Panc1 (cell line): ENCODE results near the gene IQCN. TPM values are rescaled to one million over a fixed set of nuclear protein-coding genes. Genes with fewer than 3 reads are reported as not detected.

Experiments used
- ATAC-seq: fragments of 200-7000 bp; cut with Tn5 transposase; 2 replicates; pipeline ENCODE4 v1.9.1; 2020; ENCODE audit warnings: mild to moderate bottlenecking, moderate library complexity
- BruUV-seq: library from RNA; stranded (reverse); fragments of 400-500 nt; replicated peaks from 2 replicates; lab custom pipeline; 2021; lab: Mats Ljungman, UMichigan
- CTCF ChIA-PET: fragments of 300-600 bp; sonication (Branson Sonifier 250); formaldehyde crosslinking; loops from one replicate; lab custom pipeline; 2022; ENCODE audit warnings: antibody characterized with exemption; lab: Charles Lee
- POLR2A ChIA-PET: fragments of 300-600 bp; sonication (Branson Sonifier 250); formaldehyde crosslinking; loops from one replicate; lab custom pipeline; 2022; ENCODE audit warnings: antibody characterized with exemption; lab: Charles Lee
- DNase-seq: peaks from one replicate; pipeline ENCODE4 v3.0.0-alpha.2; 2010; ENCODE audit warnings: low read depth, low spot score
- H3K27ac ChIP-seq: 2 replicates; pipeline ENCODE4 v1.5.1; 2011; ENCODE audit warnings: mild to moderate bottlenecking, low read length, inconsistent platforms
- H3K27me3 ChIP-seq: fragments of 200-500 bp; sonication (Bioruptor generic); 2 replicates; pipeline ENCODE4 v1.6.0; 2014; ENCODE audit warnings: low read length, inconsistent platforms; ENCODE audit not compliant: control insufficient read depth, insufficient read depth
- H3K36me3 ChIP-seq: fragments of 200-500 bp; sonication (Bioruptor generic); 2 replicates; pipeline ENCODE4 v1.5.1; 2014; ENCODE audit warnings: inconsistent platforms, mild to moderate bottlenecking, low read length, moderate library complexity; ENCODE audit not compliant: control insufficient read depth, insufficient read depth
- H3K4me1 ChIP-seq: 2 replicates; pipeline ENCODE4 v1.5.1; 2011; ENCODE audit warnings: inconsistent platforms, mild to moderate bottlenecking, low read length, moderate library complexity; ENCODE audit not compliant: control insufficient read depth, insufficient read depth
- H3K4me3 ChIP-seq, 2 experiments: 2 replicates each; pipeline ENCODE4 v1.5.1; 2011 to 2012; ENCODE audit warnings: low read depth in 2 of 2, low read length in 2 of 2, mild to moderate bottlenecking in 2 of 2, inconsistent platforms in 1 of 2, moderate library complexity in 1 of 2
- H3K9me3 ChIP-seq: fragments of 200-500 bp; sonication (Bioruptor generic); 2 replicates; pipeline ENCODE4 v1.5.1; 2014; ENCODE audit warnings: low read depth, mild to moderate bottlenecking, inconsistent platforms, low read length, moderate library complexity; ENCODE audit not compliant: control insufficient read depth, insufficient read depth
- REST ChIP-seq, 2 experiments: IDR thresholded peaks; 2 replicates each; pipeline ENCODE4 v1.6.1; 2011 to 2012; ENCODE audit warnings: low read depth in 2 of 2, control low read depth in 1 of 2, low read length in 1 of 2, mild to moderate bottlenecking in 1 of 2, moderate library complexity in 1 of 2; ENCODE audit not compliant: insufficient read depth in 1 of 2
- in situ Hi-C: cut with HindIII; loops from 2 replicates; pipeline ENCODE4 v1.10.0; 2016; ENCODE audit warnings: low sequenced_read_pairs, low pct_unique_long_range_greater_than_20kb
- intact Hi-C: fragments of 100-400 bp; cut with micrococcal nuclease; formaldehyde crosslinking; loops from one replicate; pipeline ENCODE4 v1.10.0; 2022; ENCODE audit not compliant: unreplicated experiment
- microRNA-seq: library from miRNA; unstranded; fragments of <30 nt; microRNA quantifications from one replicate; pipeline ENCODE4 v1.1.0, GENCODE V29; 2020; ENCODE audit not compliant: unreplicated experiment
- total RNA-seq: library from RNA; stranded (reverse); gene quantifications from one replicate; pipeline ENCODE4 v1.2.1, GENCODE V29; 2021; ENCODE audit not compliant: unreplicated experiment
- TF ChIP-seq, protein P1 (sequence below): fragments of 450-650 bp; IDR thresholded peaks from 2 replicates; pipeline ENCODE4 v1.5.1; 2017; ENCODE audit warnings: mild to moderate bottlenecking

The IQCN gene
- total RNA-seq, 1 experiment from 2014 or later = 2.5 TPM

DNA sequence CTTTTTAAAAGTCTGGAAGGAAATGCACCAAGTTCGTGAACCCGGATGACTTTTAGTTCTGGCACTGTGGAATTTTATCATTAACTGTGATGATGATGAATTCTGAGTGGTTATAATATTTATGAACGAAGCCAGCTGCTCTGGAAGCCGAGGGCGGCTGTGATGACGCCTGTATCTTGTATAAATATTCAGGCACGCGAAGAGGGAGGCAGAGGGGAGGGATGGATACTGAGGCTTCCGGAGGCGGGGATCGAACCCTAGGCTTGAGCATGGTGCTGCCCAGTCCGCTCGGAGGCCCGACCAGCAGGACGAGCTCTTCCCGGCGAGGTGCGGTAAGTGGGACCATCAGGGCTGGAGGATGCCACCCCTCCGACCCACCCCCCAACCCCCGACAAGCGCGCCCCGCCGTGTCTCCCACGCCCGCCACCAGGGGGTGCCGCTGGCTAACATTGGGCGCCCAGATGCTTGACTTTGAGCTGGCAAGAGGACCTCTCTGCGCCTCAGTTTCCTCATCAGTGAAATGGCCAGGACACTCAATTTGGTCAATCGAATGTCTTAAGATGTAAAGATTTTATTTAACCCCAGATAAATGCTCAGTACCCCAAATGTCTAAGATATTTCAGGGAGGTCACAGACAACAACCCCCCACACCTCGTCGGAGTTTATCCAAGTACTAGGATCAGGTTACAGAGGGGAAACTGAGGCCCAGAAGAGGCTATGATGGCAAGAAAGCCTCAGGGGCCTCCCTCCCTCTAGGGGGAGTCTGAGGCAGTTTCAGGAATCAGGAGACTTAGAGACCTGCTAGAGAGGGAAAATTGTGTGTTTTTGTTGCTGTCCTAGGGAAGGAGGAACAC lies 65.9 kb downstream of the IQCN start:
- ChIA-PET POLR2A (no interaction called here), CTCF (interaction anchor here (0.5 to 1.3 kb wide), 10 partner anchors 16 to 194 kb away, joined by 4 to 10 read pairs (median 6); no protein-coding TSS in a partner anchor)
- intact Hi-C loops = loop anchor here (5.0 kb wide), 1 partner anchor 44 kb away; no protein-coding TSS in a partner anchor
- Histone ChIP-seq H3K9me3 (no peaks in the 10 kb centered on the region), H3K27ac (no peak overlapping the region), H3K4me1 (peaks cover 3% of the 10 kb centered on the region; the same call in 1 of the 2 replicates), H3K27me3 (no peaks in the 10 kb centered on the region), H3K4me3 (peak overlapping the region in 1 of 2 experiments; percentile 30; a peak in 2 of 4 replicates), H3K36me3 (no peaks in the 10 kb centered on the region; the same call in 1 of the 2 replicates)
- TF ChIP-seq, protein P1, sequence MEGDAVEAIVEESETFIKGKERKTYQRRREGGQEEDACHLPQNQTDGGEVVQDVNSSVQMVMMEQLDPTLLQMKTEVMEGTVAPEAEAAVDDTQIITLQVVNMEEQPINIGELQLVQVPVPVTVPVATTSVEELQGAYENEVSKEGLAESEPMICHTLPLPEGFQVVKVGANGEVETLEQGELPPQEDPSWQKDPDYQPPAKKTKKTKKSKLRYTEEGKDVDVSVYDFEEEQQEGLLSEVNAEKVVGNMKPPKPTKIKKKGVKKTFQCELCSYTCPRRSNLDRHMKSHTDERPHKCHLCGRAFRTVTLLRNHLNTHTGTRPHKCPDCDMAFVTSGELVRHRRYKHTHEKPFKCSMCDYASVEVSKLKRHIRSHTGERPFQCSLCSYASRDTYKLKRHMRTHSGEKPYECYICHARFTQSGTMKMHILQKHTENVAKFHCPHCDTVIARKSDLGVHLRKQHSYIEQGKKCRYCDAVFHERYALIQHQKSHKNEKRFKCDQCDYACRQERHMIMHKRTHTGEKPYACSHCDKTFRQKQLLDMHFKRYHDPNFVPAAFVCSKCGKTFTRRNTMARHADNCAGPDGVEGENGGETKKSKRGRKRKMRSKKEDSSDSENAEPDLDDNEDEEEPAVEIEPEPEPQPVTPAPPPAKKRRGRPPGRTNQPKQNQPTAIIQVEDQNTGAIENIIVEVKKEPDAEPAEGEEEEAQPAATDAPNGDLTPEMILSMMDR = peak; percentile 85
- no peak for TF ChIP-seq REST (IDR thresholded peaks at IDR 0.05; ENCODE audit: insufficient read depth in 1 of 2, low read depth in 2 of 2, low read length in 1 of 2)
- in situ Hi-C loops = no loop called here
- DNase-seq = no peak
- no TSS peak for BruUV-seq
- no peak for ATAC-seq

Small RNAs within 50 kb of the gene (microRNA-seq; reads per million reads assigned to microRNA genes)
- 2.9 reads per million for gene MIR3188

Other genes starting within 250 kb of the IQCN start
- gene IL12RB1, start 187.5 kb downstream of the IQCN start, total RNA-seq = 0.36 TPM
- 13.1 TPM for gene MAST3, start 176.7 kb downstream of the IQCN start, total RNA-seq
- 37.6 TPM for gene PIK3R2, start 121.3 kb downstream of the IQCN start, total RNA-seq
- 39.7 TPM for gene IFI30, start 100.6 kb downstream of the IQCN start, total RNA-seq
- 13.3 TPM for gene MPV17L2, start 81.2 kb downstream of the IQCN start, total RNA-seq
- gene RAB3A, start 70.4 kb downstream of the IQCN start, total RNA-seq = 1.0 TPM
- gene PDE4C, start 48.0 kb downstream of the IQCN start, total RNA-seq = 0.98 TPM
- 130 TPM for gene JUND, start 7.2 kb upstream of the IQCN start, total RNA-seq
- 209 TPM for gene LSM4, start 48.6 kb upstream of the IQCN start, total RNA-seq
- gene PGPEP1, start 66.1 kb upstream of the IQCN start, total RNA-seq = 36.3 TPM
- 335 TPM for gene GDF15, start 111.7 kb upstream of the IQCN start, total RNA-seq
- 0.15 TPM for gene LRRC25, start 123.2 kb upstream of the IQCN start, total RNA-seq
- gene SSBP4, start 144.9 kb upstream of the IQCN start, total RNA-seq = 128 TPM
- 351 TPM for gene ISYNA1, start 163.7 kb upstream of the IQCN start, total RNA-seq
- 18.6 TPM for gene ELL, start 247.6 kb upstream of the IQCN start, total RNA-seq